ENCODE results near the gene CALD1.
A peak's percentile ranks its signal among the peaks of the same experiment; 100 is the strongest.

Gene CALD1

GRCh38 chr7:134893920-134894319 lies 114.5 kb downstream of the CALD1 start:
- no peak for DNase-seq (ENCODE audit: low read depth)

DNA sequence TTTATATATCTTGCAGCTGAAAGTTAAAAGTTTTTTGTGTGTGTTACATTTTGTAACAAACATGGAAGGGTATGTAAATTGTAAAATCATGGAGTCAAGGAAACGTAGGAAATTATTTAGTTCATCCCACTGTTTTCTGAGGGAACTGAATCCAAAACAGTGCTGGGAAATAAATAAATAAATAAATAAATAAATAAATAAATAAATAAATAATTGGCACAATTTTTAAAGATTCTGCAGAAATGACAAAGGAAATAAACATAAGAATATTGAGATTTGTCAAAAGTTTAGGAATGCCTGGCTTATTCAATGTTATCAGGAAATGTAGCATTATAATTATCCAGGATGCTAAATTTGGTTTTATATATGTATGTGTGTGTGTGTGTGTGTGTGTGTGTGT lies 115.5 kb downstream of the CALD1 start:
- no peak for DNase-seq (ENCODE audit: low read depth)

- no peak for DNase-seq (ENCODE audit: low read depth)
These were observed 116.6 kb downstream of the CALD1 start for GRCh38 chr7:134896073-134896472.

DNA sequence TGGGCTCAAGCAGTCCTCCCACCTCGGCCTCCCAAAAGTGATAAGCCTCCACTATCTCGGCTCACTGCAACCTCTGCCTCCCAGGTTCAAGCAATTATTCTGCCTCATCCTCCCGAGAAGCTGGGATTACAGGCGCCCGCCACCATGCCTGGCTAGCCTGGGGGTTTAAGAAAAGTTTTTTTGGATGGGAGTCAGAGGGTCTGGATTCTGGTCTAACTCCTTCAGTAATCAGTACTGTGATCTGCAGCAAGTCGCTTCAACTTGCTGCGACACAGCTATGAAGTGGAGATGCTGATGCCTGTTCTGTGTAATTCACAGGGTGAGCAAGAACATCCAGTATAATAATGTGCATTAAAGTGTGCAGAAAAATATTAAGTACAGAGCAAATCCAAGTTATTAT lies 118.5 kb downstream of the CALD1 start:
- DNase-seq (ENCODE audit: low read depth) = no peak

DNA sequence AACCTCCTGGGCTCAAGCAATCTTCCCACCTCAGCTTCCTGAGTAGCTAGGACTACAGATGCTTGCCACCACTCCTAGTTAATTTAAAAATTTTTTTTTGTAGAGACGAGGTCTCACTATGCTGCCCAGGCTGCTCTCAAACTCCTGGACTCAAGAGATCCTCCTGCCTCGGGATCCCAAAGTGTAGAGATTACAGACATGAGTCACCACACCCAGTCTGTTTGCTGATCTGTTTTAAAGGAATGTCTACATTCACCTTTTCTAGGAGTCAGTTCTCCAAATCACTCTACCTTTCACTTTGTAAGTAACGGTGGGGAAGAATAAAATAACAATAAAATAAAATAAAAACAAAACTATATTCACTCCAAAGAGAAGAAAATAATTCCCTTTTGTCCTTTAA lies 120.3 kb downstream of the CALD1 start:
- DNase-seq (ENCODE audit: low read depth) = no peak

DNA sequence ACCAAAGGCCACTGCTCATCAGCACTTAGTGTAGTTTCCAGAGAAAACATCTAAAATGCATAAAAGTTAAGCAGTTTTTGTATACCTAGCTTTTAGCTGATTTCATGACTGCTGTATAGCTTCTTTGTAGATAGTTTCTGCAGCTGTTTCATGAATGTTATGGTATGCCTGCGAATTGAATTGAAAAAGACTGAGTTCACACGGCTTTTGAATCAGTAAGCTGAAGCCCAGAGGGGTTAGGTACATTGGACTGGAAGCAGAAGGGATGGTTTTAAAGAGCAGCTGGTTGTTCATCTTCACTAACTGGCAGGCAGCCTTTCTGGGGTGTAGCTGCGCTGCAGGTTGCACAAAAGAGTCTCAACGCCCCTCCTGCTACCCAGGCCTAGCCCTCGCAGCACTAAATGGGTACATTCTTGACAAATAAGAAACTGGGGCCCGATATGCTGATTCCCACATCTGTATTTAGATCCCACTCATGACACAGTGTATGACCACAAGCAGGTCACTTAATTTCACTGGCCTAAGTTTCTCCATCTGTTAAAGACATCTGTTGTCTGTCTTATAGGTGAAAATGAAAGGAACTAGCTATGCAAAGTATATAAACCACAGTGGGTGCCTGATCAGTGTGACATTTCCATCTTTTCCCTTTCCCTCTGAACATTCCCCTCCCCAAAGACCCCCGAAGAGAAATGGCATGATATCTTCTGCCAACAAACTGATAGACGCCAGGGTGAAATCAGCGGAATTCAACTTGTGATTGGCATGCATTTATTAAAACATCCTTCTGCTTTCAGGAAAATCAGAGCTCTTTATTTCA lies 120.9 kb downstream of the CALD1 start:
- DNase-seq (ENCODE audit: low read depth) = no peak

- no peak for DNase-seq (ENCODE audit: low read depth)
These were observed 122.1 kb downstream of the CALD1 start for GRCh38 chr7:134901389-134902020.

GRCh38 chr7:134902058-134902457 lies 122.6 kb downstream of the CALD1 start:
- DNase-seq (ENCODE audit: low read depth) = no peak

DNA sequence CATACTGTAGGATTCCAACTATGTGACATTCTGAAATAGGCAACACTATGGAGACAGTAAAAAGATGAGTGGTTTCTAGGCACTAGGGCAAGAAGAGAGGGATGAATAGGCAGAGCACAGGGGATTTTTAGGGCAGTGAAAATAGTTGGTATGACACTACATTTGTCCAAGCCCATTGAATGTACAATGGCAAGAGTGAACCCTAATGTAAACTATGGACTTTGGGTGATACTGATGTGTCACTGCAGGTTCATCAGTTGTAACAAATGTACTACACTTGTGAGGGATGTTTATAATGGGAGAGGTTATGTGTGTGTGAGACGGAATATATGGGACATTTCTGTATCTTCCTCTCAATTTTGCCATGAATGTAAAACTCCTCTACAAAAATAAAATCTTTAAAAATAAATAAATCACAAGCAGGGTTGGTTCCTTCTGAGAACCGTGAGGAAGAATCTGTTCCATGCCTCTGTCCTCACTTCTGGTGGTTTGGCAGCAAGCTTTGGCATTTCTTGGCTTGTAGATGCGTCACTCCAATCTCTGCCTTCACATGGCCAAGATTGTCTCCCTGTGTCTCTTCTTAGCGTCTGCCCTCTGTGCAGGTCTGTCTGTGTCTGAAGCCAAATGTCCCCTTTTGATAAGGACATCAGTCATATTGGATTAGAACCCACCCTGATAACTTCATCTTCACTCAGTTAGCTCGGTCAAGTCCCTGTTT lies 123.8 kb downstream of the CALD1 start:
- no peak for DNase-seq (ENCODE audit: low read depth)

DNA sequence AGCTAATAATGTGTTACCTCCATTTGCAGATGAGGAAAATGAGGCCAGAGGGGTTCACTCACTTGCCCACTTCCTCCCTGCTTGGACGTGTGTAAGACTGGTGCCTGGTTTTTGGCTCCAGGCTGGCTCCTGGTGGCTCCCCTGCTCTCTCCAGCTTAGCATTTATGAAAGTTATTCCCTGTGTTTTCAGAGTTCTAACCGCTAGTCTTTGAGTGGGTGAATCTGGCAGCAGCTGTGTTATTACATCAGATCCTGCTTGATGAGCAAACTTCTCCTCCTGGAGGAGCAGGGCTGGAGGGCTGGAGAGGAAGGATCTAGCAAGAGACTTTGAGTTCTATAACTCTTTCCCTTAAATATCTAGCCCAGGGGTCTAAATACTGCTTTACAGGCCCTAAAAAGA lies 125.9 kb downstream of the CALD1 start:
- DNase-seq (ENCODE audit: low read depth) = no peak

GRCh38 chr7:134907000-134907399 lies 127.6 kb downstream of the CALD1 start:
- no peak for DNase-seq (ENCODE audit: low read depth)

DNA sequence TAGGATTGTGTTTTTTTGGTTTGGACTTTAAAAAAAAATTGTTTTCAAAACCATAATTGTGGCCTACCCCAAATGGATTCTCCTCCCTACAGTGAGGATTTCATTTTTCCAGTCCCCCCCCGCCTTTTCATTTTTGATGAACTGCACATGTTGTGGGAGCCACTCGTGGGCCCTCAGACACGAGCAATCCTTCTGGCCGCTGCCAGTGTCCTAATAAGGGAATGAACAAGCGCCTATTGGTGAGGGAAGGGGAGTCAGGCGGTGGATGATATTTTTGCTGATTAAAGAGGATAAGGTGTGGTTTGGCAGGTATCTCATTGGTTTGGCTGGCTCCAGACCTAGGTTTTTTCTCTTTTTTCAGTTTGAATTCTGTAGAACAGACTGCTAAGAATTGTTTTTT lies 128.2 kb downstream of the CALD1 start:
- DNase-seq (ENCODE audit: low read depth) = no peak

DNA sequence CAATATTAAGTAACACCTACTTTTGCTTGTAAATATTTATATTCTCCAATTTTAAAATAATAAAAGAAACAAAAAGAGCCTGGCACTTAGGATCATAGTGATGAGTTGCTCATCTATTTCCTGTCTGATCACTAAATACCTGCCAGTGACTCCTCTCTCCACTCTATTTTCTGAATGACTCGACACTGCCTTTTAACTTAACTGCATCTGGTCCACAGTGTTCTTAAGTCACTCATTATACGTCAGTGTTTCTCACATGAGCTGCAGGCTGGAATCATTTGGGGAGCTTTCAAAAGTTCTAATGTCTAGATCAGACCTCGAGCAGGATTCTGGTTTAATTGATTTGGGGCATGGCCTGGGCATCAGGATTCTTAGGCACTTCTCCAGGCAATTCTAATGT lies 128.9 kb downstream of the CALD1 start:
- no peak for DNase-seq (ENCODE audit: low read depth)

DNA sequence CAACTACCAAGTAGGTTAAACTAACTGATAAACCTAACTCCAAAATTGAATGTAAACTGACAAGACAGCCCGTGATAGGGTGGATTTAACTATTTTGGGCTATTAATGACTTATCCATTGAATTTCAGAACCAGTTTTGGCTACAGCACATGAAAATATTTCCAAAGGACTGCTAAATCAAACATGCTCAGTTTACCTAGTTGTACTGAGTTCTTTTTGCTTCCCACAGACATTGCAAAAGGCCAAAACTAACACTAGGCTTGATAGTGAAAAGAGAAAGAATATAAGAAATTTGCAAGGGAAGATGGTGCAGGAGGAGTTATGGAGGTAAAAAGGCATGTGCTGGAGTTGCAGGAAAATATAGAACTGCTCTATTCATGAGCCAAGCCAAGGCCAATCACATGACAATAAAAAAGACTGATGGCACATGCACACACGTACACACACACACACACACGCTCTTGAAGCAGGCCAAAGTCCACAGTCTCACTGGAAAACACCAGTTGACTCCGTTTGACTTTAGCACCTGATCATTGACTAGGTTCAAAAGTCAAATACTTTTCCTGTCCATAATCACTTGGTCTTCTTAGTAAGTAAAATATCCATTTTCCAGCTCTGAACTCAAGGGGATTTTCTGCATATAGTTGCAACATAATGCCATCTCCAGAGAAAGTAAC lies 130.9 kb downstream of the CALD1 start:
- DNase-seq (ENCODE audit: low read depth) = no peak

DNA sequence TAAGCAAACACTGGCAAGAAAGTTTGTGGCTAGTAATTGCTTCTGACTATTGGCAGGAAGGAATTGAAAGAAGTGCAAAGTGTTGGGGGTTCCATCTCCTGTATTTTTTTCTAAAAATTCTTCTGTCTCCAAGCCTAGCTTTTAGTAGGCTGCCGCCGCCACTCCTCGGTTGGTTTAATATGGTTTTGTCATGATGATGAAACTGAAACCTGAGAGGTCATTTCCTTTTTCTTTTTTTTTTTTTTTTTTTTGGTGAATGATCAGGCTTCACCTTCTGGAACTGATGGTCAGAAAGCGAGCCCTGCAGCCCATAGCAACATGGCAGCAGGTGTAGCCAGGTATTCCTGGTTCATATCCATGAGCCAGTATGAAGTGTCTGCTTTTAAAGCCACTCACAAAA lies 131.5 kb downstream of the CALD1 start:
- DNase-seq (ENCODE audit: low read depth) = no peak

DNA sequence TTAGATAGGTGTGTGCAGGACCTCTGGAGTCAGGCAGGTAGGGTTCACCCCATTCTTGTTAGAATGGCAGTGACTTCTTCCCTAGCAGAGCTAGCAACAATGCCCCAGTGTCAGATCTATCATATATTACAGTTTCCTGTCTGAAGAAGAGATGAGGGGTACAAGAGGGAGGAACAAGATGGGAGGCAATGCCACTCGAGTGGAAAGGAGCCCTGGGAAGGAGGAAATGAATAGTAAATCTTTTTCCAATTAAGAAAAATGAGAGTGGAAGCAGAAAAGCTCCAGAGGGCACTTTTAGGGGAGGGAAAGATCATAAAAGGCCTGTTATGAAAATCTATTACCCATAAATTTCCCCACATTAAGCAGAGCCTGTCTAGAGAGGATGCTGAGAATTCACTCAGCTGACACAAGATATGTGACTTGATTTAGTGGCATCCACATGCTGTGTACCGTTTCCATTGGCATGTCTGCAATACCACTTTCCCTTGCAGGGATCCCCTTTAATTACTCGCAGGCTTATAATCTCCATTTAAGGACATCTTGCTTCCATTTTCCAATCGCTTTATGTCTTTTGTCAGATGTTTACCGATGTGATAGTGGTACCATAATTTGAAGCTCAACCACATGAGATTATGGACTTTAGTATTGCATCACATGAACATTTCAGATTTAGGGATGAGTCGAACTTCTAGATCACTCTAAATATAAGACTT lies 136.9 kb downstream of the CALD1 start:
- no peak for DNase-seq (ENCODE audit: low read depth)

DNA sequence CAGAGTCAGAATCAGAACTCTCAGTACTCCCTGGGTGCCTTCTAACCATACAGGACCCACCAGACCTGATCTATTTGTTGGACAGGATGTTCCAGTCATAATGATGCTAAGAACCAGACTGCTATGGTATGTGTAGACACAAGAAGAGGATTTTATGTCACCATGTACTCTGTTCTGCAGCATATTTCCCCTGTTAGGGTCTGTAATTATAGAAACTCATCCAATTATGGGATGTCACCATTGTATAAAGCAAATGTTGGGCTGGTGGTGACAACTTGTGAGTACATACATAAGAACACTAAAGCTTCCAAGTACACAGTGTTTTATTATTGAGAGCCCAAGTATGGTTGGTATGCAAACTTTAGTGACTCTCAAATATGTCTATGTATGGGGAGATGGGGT lies 139.8 kb downstream of the CALD1 start:
- DNase-seq (ENCODE audit: low read depth) = peak; percentile 7

DNA sequence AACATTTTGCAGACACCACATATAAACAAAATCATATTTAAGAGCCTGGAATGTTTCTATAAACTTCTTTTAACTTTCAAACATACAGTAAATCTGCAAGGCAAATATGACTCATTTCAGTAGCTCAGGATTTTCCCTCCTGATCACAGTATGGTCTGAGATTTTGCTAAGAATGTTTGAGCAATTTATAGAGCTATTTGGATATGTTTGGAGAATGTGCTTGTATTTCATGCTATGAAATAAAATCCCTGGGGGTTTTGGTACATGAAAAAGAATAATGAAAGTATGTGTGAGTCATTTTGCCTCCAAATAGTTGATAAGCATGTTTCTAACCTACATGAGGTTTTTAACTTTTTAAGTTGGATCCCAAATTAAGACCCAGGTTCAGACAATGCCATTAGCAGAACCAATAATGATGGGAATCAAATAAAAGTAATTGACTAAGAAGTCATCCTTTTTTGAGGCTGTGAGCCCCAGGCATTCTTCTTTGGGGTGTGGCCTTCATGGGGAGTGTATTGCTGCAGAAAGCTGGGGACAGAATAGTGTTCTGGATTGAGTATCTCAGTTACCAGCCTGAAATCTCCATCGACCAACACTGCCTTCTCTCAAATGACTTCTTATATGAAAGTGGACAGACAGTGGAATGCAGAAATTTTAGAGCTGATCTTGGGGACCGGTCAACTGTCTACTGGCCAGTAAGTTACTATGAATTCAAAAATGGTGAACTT lies 140.8 kb downstream of the CALD1 start:
- DNase-seq (ENCODE audit: low read depth) = peak; percentile 63

GRCh38 chr7:134922720-134923704 lies 143.6 kb downstream of the CALD1 start:
- no peak for DNase-seq (ENCODE audit: low read depth)

DNA sequence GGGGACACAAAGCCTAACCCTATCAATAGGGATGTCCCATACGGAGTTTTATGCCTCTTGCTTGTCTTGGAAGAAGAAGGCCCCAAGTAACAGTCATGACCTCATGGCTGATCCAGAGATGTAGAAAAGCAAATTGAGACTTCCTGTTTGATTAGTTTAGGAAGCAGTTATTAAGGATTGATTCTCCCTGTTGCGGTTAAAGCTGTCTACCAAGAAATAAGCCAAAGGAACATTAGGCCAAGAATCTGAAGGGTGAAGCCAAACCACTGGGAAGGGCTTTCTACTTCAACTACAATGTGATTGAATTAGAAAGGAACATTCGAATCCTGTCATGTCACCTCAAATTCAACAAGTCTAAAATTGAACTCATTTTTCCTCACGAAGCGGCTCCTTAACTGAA lies 146.3 kb downstream of the CALD1 start:
- DNase-seq (ENCODE audit: low read depth) = no peak
